GM13977 (cell line): ENCODE results near the gene PRSS27.
"Not testable (repeated sequence)": the region's sequence is repeated elsewhere in the genome, so short reads cannot be mapped to it uniquely, and the experiment has no call there.

Experiments used
- DNase-seq: peaks from one replicate; pipeline ENCODE4 v3.0.0; 2012; ENCODE audit warnings: low spot score
- CTCF ChIP-seq: IDR thresholded peaks from 2 replicates; pipeline ENCODE4 v1.5.1; 2012; ENCODE audit warnings: mild to moderate bottlenecking, control low read depth; ENCODE audit not compliant: insufficient read depth; ENCODE audit errors: extremely low read depth, missing control alignments
- in situ Hi-C: fragments of 300-500 bp; cut with MboI; formaldehyde crosslinking; loops from one replicate; pipeline ENCODE4 v1.12.0; 2022; ENCODE audit warnings: low sequenced_read_pairs, low pct_unique_long_range_greater_than_20kb, mixed read lengths, inconsistent platforms; ENCODE audit not compliant: unreplicated experiment

The PRSS27 gene

GRCh38 chr16:2687531-2688308 lies 32.3 kb downstream of the PRSS27 start:
- no peak for TF ChIP-seq CTCF
- DNase-seq = no peak
- in situ Hi-C loops = no loop called here

GRCh38 chr16:2686912-2687507 lies 33.0 kb downstream of the PRSS27 start:
- no peak for TF ChIP-seq CTCF
- peak; percentile 92 for DNase-seq
- in situ Hi-C loops = no loop called here

DNA sequence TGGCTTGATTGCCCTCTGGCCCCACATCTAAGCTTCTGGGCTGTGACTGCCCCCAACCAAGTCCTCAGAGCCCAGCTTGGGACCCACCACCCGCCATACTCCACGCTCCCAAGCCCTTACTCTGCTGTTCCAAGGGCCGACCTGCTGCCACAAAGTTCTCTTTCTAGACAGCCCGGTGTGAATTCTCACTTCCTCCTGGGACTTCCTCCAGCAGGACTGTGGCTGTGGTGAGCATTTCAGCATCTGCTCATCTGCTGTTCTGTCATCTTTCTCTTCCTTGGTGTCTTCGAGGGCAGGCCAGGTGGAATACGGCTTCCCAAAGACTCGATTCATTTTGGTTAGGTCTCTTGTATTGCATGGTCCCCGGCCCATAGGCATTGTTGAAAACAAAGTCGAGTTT lies 33.9 kb downstream of the PRSS27 start:
- in situ Hi-C loops, DNase-seq: not testable (repeated sequence)

DNA sequence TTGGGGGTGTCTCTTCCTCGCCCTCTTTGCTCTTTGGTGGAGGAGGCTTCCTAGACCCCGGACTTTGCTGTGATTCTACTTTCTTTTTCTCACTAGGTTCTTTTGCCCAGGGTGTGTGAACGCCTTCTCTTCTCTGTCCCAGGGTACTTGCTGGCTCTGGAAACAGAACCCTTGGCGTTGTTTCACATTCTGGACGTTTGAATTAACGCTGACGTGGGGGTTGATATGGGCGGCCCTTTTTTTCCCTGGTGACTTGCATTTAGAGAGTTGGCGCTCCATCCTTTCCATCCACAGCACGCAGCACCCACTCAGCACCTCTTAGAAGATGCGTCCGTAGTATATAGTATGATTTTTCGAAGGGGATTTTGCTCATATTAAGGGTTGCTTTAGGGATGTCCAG lies 37.0 kb downstream of the PRSS27 start:
- DNase-seq, in situ Hi-C loops: not testable (repeated sequence)

DNA sequence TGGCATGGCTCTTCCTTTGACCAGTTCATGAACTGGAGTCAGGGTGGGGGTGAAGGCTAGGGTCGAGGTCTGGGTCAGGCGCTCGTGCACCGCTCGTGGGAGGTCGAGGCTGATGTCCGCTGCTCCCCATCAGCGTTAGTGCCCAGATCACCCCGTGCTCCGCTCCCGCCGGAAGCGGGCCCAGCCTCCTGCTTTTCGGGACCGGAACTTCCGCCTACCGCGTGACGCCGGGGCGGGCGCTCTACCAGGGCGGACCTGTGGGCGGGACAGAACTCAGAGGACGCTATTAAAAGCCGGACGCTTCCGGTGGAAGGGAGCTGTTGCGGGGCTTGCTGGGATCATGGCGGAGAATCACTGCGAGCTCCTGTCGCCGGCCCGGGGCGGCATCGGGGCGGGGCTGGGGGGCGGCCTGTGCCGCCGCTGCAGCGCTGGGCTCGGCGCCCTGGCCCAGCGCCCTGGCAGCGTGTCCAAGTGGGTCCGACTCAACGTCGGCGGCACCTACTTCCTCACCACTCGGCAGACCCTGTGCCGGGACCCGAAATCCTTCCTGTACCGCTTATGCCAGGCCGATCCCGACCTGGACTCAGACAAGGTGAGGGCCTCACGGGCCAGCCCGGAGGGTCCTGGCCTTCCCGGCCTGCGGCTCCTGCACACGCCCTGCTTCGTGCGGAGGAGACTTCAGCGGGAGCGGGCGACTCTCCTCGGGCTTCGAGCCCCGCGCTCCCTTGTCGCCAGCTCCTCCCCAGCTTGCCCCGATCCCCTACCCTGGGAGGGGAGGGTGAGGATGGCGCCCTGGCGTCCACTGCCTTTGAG lies 37.6 kb downstream of the PRSS27 start, which contains the start of gene KCTD5:
KCTD5 (plus strand) TSS at position 315 of the 813 bp plus-strand sequence; CDS start at position 341, 26 bp downstream.
- DNase-seq = peak; percentile 98
- no peak for TF ChIP-seq CTCF
- in situ Hi-C loops = no loop called here

GRCh38 chr16:2680360-2680759 lies 39.7 kb downstream of the PRSS27 start:
- DNase-seq, in situ Hi-C loops: not testable (repeated sequence)

GRCh38 chr16:2679902-2680301 lies 40.1 kb downstream of the PRSS27 start:
- in situ Hi-C loops, DNase-seq: not testable (repeated sequence)

- DNase-seq, in situ Hi-C loops: not testable (repeated sequence)
These were observed 41.6 kb downstream of the PRSS27 start for GRCh38 chr16:2678206-2678965.

GRCh38 chr16:2676937-2677336 lies 43.1 kb downstream of the PRSS27 start:
- in situ Hi-C loops, DNase-seq: not testable (repeated sequence)
